ENCODE results near the gene MRPL2.

DNA sequence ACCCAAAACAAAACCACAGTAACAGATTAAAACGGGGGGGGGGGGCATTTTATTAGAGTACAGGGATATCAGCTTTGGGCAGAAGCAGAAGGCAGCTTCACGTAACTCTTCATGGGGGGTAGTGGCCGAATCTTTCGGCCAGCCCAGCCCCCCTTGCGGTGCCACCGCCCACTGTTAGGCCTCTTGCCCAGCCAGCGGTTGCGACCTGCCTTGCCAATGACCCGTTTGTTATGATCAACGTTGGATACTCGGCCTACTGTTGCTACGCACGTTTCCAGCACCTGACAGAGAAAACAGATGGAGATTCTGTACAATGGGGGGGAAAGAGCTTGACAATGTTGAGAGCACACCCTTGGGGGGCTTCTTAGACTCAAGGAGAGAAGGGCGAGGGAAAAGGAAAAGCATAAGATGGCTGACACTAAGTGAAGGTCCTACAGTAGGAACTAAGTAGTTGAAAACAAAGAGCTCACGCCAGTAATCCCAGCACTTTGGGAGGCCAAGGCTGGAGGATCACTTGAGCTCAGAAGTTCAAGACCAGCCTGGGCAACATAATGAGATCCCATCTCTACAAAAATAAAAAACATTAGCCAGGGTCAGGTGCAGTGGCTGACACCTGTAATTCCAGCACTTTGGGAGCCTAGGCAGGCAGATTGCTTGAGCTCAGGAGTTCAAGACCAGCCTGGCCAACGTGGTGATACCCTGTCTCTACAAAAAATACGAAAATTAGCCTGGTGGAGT is 4.9 kb downstream of the MRPL2 start:
- no peak for TF ChIP-seq EZH2 (IDR thresholded peaks at IDR 0.05; ENCODE audit: borderline replicate concordance, low read length)
- TF ChIP-seq, protein P1, sequence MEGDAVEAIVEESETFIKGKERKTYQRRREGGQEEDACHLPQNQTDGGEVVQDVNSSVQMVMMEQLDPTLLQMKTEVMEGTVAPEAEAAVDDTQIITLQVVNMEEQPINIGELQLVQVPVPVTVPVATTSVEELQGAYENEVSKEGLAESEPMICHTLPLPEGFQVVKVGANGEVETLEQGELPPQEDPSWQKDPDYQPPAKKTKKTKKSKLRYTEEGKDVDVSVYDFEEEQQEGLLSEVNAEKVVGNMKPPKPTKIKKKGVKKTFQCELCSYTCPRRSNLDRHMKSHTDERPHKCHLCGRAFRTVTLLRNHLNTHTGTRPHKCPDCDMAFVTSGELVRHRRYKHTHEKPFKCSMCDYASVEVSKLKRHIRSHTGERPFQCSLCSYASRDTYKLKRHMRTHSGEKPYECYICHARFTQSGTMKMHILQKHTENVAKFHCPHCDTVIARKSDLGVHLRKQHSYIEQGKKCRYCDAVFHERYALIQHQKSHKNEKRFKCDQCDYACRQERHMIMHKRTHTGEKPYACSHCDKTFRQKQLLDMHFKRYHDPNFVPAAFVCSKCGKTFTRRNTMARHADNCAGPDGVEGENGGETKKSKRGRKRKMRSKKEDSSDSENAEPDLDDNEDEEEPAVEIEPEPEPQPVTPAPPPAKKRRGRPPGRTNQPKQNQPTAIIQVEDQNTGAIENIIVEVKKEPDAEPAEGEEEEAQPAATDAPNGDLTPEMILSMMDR (IDR thresholded peaks at IDR 0.05; ENCODE audit: low read length) = no peak
